ENCODE results near the gene DTX2.
"Not testable (repeated sequence)": the region's sequence is repeated elsewhere in the genome, so short reads cannot be mapped to it uniquely, and the experiment has no call there.

DTX2 gene

GRCh38 chr7:76461464-76462101 is at the start of gene DTX2:
TSS of gene DTX2 (plus strand) at chr7:76461709. CDS start at chr7:76480510, 18,801 bp downstream.
- DNase-seq, result peak; percentile 57

- DNase-seq, result no peak
Observed at GRCh38 chr7:76412249-76412648, 49.3 kb upstream of the DTX2 start.

GRCh38 chr7:76417654-76418310 is 43.7 kb upstream of the DTX2 start:
- DNase-seq, result not testable (repeated sequence)

- DNase-seq, result not testable (repeated sequence)
Observed at GRCh38 chr7:76421097-76421496, 40.4 kb upstream of the DTX2 start.

GRCh38 chr7:76423666-76424412 is 37.7 kb upstream of the DTX2 start:
- DNase-seq, result no peak

- DNase-seq, result no peak
Observed at GRCh38 chr7:76424413-76425111, 36.9 kb upstream of the DTX2 start, which contains the start of gene ZP3. TSS of gene ZP3 (plus strand) at chr7:76424950. CDS start at chr7:76424965, 15 bp downstream.

GRCh38 chr7:76425156-76425555 is 36.4 kb upstream of the DTX2 start:
- no peak for DNase-seq

GRCh38 chr7:76425558-76425957 is 36.0 kb upstream of the DTX2 start:
- DNase-seq, result not testable (repeated sequence)

GRCh38 chr7:76426246-76426645 is 35.3 kb upstream of the DTX2 start:
- DNase-seq, result no peak

GRCh38 chr7:76427635-76428034 is 33.9 kb upstream of the DTX2 start:
- no peak for DNase-seq

GRCh38 chr7:76428149-76428823 is 33.2 kb upstream of the DTX2 start:
- no peak for DNase-seq

GRCh38 chr7:76428868-76429805 is 32.4 kb upstream of the DTX2 start:
- no peak for DNase-seq

GRCh38 chr7:76430211-76430610 is 31.3 kb upstream of the DTX2 start:
- no peak for DNase-seq

GRCh38 chr7:76430836-76431235 is 30.7 kb upstream of the DTX2 start:
- DNase-seq, result no peak

- peak; percentile 62 for DNase-seq
Observed at GRCh38 chr7:76437873-76438272, 23.6 kb upstream of the DTX2 start.

- DNase-seq, result not testable (repeated sequence)
Observed at GRCh38 chr7:76439120-76439888, 22.2 kb upstream of the DTX2 start.

- DNase-seq, result not testable (repeated sequence)
Observed at GRCh38 chr7:76440404-76440803, 21.1 kb upstream of the DTX2 start.

- not testable (repeated sequence) for DNase-seq
Observed at GRCh38 chr7:76441792-76442191, 19.7 kb upstream of the DTX2 start.

- DNase-seq, result not testable (repeated sequence)
Observed at GRCh38 chr7:76442664-76443446, 18.7 kb upstream of the DTX2 start.

- not testable (repeated sequence) for DNase-seq
Observed at GRCh38 chr7:76443846-76444245, 17.7 kb upstream of the DTX2 start.

All from CD4-positive, alpha-beta T cell treated with Interleukin-17A for 1 hour (primary cell).